HG02884 (cell line): ENCODE measurements around the gene POLD1.
"Not testable (repeated sequence)": the region's sequence is repeated elsewhere in the genome, so short reads cannot be mapped to it uniquely, and the experiment has no call there.

Experiments used
- ATAC-seq: cut with Tn5 transposase; IDR thresholded peaks from one replicate; pipeline ENCODE4 v1.9.1; 2021; ENCODE audit warnings: mild to moderate bottlenecking, moderate library complexity; ENCODE audit not compliant: unreplicated experiment

The POLD1 gene

GRCh38 chr19:50390295-50390694 lies 6.1 kb downstream of the POLD1 start:
- ATAC-seq, result not testable (repeated sequence)

GRCh38 chr19:50390952-50391351 lies 6.8 kb downstream of the POLD1 start:
- not testable (repeated sequence) for ATAC-seq

DNA sequence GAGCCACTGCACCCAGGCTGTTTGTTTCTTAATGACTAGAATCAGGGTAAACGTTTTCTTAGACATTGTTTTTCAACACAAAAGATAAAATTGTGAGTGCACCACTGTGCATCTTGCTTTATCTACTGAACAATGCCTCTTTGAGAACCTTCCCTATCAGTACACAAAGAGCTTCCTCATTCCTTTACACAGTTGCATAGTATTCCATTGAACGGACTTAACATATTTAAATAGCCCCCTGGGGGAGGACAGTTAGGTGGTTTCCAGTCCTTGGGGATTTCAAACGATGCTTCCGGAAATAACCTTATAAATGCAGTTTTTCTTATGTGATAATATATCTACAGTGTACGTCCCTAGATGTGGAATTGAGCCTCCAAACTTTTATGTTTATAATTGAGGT lies 8.6 kb downstream of the POLD1 start:
- no peak for ATAC-seq

DNA sequence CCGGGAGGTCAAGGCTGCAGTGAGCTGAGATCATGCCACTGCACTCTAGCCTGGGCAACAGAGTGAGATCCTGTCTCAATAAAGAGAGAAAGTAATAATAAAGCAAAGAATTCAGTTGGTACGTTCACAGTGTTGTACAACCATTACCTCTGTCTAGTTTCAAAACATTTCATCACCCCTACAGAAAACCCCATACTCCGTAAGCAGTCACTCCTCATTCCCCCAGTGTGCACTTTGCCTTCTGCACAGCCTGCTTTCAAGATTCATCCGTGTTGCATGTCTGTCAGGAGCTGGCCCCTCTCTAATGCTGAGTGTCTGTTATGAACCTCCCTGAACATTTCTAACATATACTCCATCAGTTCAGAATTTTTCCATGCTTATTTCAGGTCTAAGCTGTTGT lies 9.4 kb downstream of the POLD1 start:
- no peak for ATAC-seq

DNA sequence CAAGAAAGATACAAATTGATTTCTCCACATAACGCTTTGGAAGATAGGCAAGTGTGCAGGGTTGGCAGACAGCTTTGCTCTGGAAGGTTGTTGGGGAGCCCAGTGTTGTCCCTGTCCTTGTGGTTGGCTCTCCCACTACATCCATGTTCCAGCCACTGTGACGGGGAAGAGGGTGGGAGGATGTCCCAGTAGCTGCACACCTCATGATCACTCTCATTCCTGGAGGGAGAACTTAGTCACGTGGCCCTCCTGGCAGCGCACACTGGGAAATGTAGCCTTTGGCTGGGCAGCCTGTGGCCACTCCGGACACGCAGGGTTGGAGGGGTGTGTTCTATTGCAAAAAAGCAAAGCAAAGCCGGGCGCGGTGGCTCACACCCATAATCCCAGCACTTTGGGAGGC lies 9.9 kb downstream of the POLD1 start:
- no peak for ATAC-seq

- no peak for ATAC-seq
Observed at GRCh38 chr19:50398675-50399367, 14.7 kb downstream of the POLD1 start.

DNA sequence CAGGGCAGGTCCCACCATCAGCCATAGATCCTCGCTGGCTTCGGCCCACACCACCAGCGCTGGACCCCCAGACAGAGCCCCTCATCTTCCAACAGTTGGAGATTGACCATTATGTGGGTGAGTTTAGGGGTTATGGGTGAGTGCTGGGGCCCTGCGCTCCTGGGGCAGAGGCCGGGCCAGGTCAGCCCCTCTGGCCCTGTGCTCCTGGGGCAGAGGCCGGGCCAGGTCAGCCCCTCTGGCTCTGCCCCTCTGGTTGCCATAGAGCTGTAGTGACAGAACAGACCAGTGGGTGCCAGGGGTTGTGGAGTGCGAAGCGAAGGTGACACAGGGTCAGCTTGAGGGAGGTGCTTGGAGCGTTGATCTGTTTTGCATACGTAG lies 15.2 kb downstream of the POLD1 start:
- no peak for ATAC-seq

GRCh38 chr19:50401605-50402450 lies 17.7 kb downstream of the POLD1 start:
- no peak for ATAC-seq

GRCh38 chr19:50402544-50403301 lies 18.6 kb downstream of the POLD1 start:
- no peak for ATAC-seq

DNA sequence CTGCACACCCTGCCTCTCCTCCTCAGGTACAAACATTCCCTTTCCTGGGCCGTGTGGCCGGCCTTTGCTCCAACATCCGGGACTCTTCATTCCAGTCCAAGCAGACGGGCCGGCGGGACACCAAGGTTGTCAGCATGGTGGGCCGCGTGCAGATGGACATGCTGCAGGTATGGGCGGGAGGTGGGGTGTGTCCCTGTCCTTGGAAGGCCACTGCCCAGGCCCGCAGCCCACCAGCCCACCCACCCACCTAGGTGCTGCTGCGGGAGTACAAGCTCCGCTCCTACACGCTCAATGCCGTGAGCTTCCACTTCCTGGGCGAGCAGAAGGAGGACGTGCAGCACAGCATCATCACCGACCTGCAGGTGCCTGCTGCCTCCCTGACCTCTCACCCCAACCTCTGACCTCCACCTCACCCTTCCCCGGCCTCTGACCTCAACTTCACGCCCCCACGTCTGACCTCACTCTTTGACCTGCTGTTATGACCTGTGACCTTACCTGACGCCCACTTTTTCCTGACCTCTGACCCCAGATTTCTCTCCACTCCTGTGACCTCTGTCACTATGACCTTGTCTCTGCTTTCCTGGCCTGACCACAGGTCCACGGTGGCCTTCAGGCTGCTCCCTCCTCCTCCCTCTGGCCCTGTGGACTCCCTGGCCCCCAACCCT lies 22.1 kb downstream of the POLD1 start:
- ATAC-seq, result no peak

GRCh38 chr19:50406829-50407228 lies 22.7 kb downstream of the POLD1 start:
- ATAC-seq, result no peak

- no peak for ATAC-seq
Observed at GRCh38 chr19:50409347-50409746, 25.2 kb downstream of the POLD1 start.

GRCh38 chr19:50410109-50410508 lies 26.0 kb downstream of the POLD1 start:
- no peak for ATAC-seq

GRCh38 chr19:50412419-50412818 lies 28.3 kb downstream of the POLD1 start:
- no peak for ATAC-seq

- ATAC-seq, result no peak
Observed at GRCh38 chr19:50413096-50413495, 28.9 kb downstream of the POLD1 start.

DNA sequence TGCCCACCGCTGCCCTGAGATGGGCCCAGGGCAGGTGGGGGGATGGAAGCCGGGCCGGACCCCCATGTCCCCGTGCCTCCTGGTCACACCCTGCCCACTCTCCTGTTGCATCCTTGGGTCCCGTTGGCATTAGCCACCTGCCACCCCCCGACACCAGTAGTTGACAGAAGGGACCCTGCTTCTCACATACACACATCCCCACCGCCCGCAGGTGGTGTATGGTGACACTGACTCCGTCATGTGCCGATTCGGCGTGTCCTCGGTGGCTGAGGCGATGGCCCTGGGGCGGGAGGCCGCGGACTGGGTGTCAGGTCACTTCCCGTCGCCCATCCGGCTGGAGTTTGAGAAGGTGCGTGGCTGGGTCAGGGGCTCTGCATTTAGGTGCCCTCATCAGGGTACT lies 29.4 kb downstream of the POLD1 start:
- ATAC-seq, result no peak

DNA sequence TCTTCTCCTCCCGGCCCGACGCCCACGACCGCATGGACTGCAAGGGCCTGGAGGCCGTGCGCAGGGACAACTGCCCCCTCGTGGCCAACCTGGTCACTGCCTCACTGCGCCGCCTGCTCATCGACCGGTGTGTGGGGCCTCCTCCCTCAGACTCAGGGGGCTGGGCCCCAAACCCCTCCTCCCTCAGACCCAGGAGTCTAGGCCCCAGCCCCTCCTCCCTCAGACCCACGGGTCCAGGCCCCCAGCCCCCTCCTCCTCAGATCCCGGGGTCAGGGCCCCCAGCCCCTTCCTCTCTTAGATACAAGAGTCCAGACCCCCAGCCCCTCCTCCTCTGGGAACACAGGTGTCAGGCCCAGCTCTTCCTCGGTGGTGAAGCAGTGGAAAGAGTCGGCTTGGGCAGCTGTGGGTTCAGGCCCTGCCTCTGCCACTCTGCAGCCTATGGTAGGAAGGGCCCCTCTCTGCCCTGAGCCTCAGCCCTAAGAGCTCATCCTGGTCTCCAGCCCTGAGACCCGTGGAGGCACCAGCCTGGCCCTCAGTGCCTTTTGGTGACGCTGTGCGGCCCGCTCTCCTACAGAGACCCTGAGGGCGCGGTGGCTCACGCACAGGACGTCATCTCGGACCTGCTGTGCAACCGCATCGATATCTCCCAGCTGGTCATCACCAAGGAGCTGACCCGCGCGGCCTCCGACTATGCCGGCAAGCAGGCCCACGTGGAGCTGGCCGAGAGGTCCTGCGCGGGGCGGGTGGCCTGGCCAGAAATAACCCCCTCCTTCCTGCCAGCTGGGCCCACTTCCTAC lies 30.9 kb downstream of the POLD1 start:
- no peak for ATAC-seq

DNA sequence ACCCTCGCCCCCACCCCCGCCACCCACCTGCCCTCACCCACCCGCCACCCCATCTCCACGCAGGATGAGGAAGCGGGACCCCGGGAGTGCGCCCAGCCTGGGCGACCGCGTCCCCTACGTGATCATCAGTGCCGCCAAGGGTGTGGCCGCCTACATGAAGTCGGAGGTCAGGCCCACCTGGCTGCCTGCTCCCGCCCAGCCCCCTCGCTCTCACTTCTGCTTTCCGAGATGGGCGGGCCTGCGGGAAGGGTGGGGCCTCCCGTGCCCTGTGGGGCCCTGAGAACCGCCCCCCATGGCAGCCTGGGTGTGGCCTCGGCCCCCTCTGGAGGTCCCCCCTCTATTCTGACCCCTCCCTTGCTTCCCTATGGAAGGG lies 31.5 kb downstream of the POLD1 start:
- ATAC-seq, result no peak

GRCh38 chr19:50416034-50416977 lies 32.2 kb downstream of the POLD1 start:
- ATAC-seq, result no peak
